Dermis microvascular lymphatic vessel endothelial cell (primary cell): ENCODE results near the gene ASNS. TPM values are rescaled to one million over a fixed set of nuclear protein-coding genes. Genes with fewer than 3 reads are reported as not detected.
A peak's percentile ranks its signal among the peaks of the same experiment; 100 is the strongest.

Experiments
- DNase-seq, 2 donors: peaks; one replicate each; pipeline versions ENCODE4 v3.0.0 to v3.0.0-alpha.2; 2010; ENCODE audit warnings: low read depth in 2 of 2
- total RNA-seq: library from RNA; depleted of rRNA; stranded (reverse); fragments of >200 nt; gene quantifications from 2 replicates; pipeline ENCODE4 v1.2.1, GENCODE V29; 2014

ASNS gene
- total RNA-seq, 1 donor from 2014 or later = 3.1 TPM

DNA sequence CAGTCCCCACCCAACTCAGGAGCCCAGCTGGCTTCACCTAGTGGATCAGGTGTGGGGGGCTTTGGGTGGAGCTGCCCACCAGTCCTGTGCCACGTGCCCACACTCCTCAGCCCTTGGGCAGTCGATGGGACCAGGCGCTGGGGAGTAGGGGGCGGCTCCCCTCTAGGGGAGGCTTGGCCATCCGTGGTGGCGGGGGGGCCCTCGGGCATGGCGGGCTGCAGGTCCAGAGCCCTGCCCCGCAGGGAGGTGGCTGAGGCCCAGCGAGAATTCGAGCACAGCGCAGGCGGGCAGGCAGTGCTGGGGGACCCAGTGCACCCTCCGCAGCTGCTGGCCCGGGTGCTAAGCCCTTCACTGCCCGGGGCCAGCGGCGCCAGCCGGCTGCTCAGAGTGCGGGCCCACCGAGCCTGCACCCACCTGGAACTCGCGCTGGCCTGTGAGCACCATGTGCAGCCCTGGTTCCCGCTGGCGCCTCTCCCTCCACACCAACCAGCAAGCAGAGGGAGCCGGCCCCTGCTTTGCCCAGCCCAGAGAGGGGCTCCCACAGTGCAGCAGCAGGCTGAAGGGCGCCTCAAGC lies 29.3 kb downstream of the ASNS start:
- DNase-seq = no peak

- no peak for DNase-seq
Observed at GRCh38 chr7:97842006-97842405, 30.2 kb downstream of the ASNS start.

- peak; percentile 43 to 67 for DNase-seq
Observed at GRCh38 chr7:97835296-97836138, 36.7 kb downstream of the ASNS start.

DNA sequence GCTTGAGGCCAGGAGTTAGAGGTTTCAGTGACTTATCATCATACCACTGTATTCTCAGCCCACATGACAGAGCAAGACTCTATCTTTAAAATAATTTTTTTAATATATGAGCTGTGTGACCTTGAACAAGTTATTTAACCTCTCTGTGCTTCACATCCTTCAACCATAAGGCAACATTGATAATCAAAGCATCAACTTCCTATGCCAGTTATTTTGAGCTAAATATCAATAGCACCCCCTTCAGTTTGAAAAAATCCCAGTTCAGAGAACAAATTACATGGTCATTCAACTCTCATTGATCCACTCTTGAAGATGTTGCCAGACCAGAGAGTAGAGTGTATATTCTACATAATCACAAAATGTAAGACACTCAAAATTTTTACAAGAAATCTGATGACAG lies 53.0 kb downstream of the ASNS start:
- no peak for DNase-seq

GRCh38 chr7:97818066-97818663 lies 54.0 kb downstream of the ASNS start:
- DNase-seq = no peak

Other genes starting within 250 kb of the ASNS start
- gene TAC1, start 140.3 kb downstream of the ASNS start, total RNA-seq = not detected in 2 replicates
- not detected in 2 replicates for gene OCM2, start 117.8 kb upstream of the ASNS start, total RNA-seq
- 6.3 and 8.6 TPM in 2 replicates for gene LMTK2, start 234.5 kb upstream of the ASNS start, total RNA-seq